Left lung (tissue), 10 donors: Measurements from ENCODE around the gene PPP1R14B. TPM values are rescaled to one million over a fixed set of nuclear protein-coding genes. Genes with fewer than 3 reads are reported as not detected.
A peak's percentile ranks its signal among the peaks of the same experiment; 100 is the strongest.

Source experiments
- ATAC-seq: fragments of 200-7000 bp; cut with Tn5 transposase; one replicate; pipeline ENCODE4 v1.9.1; 2020; ENCODE audit warnings: moderate library complexity
- DNase-seq, 4 donors: peaks; one replicate each; pipeline ENCODE4 v3.0.0-alpha.2; 2013 to 2020
- H3K27ac ChIP-seq, 2 donors: fragments of 200-600 bp; sonication (generic) in 1 of 2; one replicate each; pipeline versions ENCODE4 v1.5.0 to v1.8.0; 2020 to 2021
- H3K27me3 ChIP-seq, 2 donors: fragments of 200-600 bp; sonication (generic) in 1 of 2; one replicate each; pipeline versions ENCODE4 v1.5.0 to v1.8.0; 2020 to 2021
- H3K36me3 ChIP-seq, 2 donors: fragments of 200-600 bp; sonication (generic) in 1 of 2; one replicate each; pipeline versions ENCODE4 v1.5.0 to v1.8.0; 2020 to 2021
- H3K4me1 ChIP-seq, 2 donors: fragments of 200-600 bp; one replicate each; pipeline ENCODE4 v1.8.0; 2021
- H3K4me3 ChIP-seq, 2 donors: fragments of 200-600 bp; sonication (generic) in 1 of 2; one replicate each; pipeline versions ENCODE4 v1.5.0 to v1.8.0; 2020 to 2021; ENCODE audit warnings: mild to moderate bottlenecking in 1 of 2
- H3K9me3 ChIP-seq, 2 donors: fragments of 200-600 bp; sonication (generic) in 1 of 2; one replicate each; pipeline versions ENCODE4 v1.5.0 to v1.8.0; 2020 to 2021
- intact Hi-C, 2 donors: fragments of 100-400 bp; cut with DNase I; formaldehyde crosslinking; loops; one replicate each; pipeline versions ENCODE4 v1.11.2 to v1.14.2; 2022
- polyA plus RNA-seq, 6 donors: library from polyadenylated mRNA; unstranded; fragments of 120-200 nt; gene quantifications; one replicate each; pipeline ENCODE4 v1.2.1, GENCODE V29; 2013; ENCODE audit not compliant: insufficient read length in 6 of 6
- total RNA-seq, 2 donors: library from RNA; stranded (reverse); fragmentation: NEBNext Ultra II Directional; extraction: Animal tissue kit (Norgen Biotek cat#: 25700); gene quantifications; one replicate each; pipeline ENCODE4 v1.2.1, GENCODE V29; 2021
- TF ChIP-seq, protein P1 (sequence below), 2 donors: fragments of 200-600 bp; sonication (generic) in 1 of 2; IDR thresholded peaks; one replicate each; pipeline versions ENCODE4 v1.5.0 to v1.8.0; 2021; ENCODE audit warnings: antibody characterized with exemption in 2 of 2
- donor health status: DM: no; HTN: yes; CAD: no.
- donor health status: DM: no; HTN: no; CAD: no.

The PPP1R14B gene
- total and polyA plus RNA-seq, 8 donors = 56.7 to 200 (median 83.4) TPM

DNA sequence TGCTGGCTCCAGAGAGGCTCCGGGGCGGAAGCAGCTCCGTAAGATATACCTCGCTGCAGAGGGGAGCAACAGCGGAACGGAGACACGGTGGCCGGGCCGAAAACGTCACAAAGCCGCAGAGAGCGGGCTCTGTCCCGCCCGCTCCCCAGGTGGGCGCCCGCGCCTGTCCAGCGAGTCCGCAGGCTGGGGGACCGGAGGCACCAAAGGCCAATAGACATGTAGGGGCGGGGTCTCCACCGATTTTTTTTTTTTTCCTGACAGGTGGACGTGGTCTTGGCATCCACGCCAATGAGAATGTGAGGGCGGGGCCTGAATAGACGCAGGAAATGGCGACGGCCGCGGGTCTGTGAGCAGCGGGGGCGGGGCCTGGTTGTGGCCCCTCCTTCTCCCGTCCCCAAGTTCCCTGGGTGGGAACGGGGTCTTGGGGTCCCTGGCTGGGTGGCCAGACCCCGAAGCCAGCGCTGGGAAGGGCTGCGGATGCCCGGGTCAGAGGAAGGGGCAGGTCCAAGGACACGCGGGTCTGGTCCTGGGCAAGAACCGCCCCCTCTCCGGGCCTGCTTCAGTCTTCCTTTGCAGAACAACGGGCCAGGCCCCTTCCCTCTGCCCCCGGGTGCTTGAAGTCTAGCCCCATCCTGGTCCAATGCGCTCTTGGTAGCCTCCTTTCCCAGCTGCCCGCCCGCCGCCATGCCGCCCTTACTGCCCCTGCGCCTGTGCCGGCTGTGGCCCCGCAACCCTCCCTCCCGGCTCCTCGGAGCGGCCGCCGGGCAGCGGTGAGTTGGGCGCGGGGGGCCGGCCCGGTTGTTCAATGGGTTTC is 16.4 kb downstream of the PPP1R14B start, which contains the start of gene DNAJC4:
Gene DNAJC4, plus strand, starts transcription at position 378 of the 814 bp plus-strand sequence. Its CDS starts 307 bp downstream, at position 685.
- Histone ChIP-seq H3K9me3 (no peaks in the 10 kb centered on the region), H3K36me3 (no peaks in the 10 kb centered on the region), H3K27ac (peak within 1 kb of the TSS; percentile 91), H3K4me3 (peak within 1 kb of the TSS; percentile 81 to 84), H3K27me3 (peaks cover 0 to 4% of the 10 kb centered on the region in 2 donors), H3K4me1 (peaks cover 38 to 73% of the 10 kb centered on the region in 2 donors)
- TF ChIP-seq, protein P1, sequence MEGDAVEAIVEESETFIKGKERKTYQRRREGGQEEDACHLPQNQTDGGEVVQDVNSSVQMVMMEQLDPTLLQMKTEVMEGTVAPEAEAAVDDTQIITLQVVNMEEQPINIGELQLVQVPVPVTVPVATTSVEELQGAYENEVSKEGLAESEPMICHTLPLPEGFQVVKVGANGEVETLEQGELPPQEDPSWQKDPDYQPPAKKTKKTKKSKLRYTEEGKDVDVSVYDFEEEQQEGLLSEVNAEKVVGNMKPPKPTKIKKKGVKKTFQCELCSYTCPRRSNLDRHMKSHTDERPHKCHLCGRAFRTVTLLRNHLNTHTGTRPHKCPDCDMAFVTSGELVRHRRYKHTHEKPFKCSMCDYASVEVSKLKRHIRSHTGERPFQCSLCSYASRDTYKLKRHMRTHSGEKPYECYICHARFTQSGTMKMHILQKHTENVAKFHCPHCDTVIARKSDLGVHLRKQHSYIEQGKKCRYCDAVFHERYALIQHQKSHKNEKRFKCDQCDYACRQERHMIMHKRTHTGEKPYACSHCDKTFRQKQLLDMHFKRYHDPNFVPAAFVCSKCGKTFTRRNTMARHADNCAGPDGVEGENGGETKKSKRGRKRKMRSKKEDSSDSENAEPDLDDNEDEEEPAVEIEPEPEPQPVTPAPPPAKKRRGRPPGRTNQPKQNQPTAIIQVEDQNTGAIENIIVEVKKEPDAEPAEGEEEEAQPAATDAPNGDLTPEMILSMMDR (IDR thresholded peaks at IDR 0.05) = no peak
- intact Hi-C loops = no loop called here
- DNase-seq (peak; percentile 83 to 95 (median 95)), ATAC-seq (peak; percentile 70)

DNA sequence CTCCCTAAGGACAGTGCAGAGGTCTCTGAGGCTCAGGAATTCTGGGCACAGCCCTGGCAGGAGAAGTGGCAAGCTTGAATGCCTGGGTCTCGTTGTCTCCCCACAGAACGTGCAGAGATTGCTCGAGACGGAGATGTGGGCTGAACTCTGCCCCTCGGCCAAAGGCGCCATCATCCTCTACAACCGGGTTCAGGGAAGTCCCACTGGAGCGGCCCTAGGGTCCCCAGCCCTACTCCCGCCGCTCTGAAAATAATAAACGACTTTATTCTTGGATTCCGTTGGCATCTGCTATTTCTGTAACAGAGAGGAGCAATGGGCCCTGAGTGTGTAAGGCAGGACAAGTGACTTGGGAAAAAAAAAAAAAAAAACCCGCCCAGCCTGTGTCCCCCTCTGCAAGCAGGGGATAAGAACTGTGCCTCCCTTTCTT is 17.0 kb downstream of the PPP1R14B start:
- H3K4me3 ChIP-seq = peak overlapping the region; percentile 81 to 84
- H3K9me3 ChIP-seq = no peaks in the 10 kb centered on the region
- ATAC-seq = no peak
- H3K36me3 ChIP-seq = no peaks in the 10 kb centered on the region
- peak overlapping the region; percentile 91 for H3K27ac ChIP-seq
- DNase-seq = peak in 1 of 4 donors; percentile 39
- TF ChIP-seq, protein P1 (IDR thresholded peaks at IDR 0.05) = no peak
- peaks cover 43 to 73% of the 10 kb centered on the region in 2 donors for H3K4me1 ChIP-seq
- H3K27me3 ChIP-seq = peaks cover 0 to 4% of the 10 kb centered on the region in 2 donors
- intact Hi-C loops = no loop called here

DNA sequence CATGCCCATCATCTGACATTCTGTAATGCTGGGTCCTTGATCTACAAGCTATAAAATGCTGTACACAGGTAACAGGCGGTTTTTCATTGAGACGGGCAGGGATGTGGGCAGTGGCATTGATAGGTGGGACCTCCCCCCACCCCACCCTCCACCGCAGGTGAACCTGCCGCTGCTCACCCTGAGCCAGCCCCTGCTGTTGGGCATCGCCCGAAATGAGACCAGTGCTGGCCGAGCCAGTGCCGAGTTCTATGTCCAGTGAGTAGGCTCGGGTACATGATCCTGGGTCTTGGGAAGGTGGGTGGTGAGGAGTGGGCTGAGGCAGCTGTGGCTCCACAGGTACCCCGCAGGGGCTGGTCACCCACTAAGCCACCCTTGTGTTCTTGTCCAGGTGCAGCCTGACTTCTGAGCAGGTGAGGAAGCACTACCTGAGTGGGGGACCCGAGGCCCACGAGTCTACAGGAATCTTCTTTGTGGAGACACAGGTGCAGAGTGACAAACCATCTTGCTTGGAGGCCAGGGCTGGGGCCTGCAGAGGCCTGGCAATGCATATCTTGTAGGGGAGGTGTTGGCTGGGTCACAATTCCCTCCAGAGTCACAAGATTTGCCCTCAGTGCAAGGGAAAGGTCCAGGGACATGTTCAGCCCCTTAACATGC is 17.5 kb downstream of the PPP1R14B start:
- peak overlapping the region; percentile 91 for H3K27ac ChIP-seq
- peaks cover 43 to 77% of the 10 kb centered on the region in 2 donors for H3K4me1 ChIP-seq
- H3K4me3 ChIP-seq = no peak overlapping the region
- H3K36me3 ChIP-seq = peaks cover 0 to 5% of the 10 kb centered on the region in 2 donors
- DNase-seq = peak in 1 of 4 donors; percentile 76
- TF ChIP-seq, protein P1 (IDR thresholded peaks at IDR 0.05) = no peak
- H3K27me3 ChIP-seq = peaks cover 0 to 4% of the 10 kb centered on the region in 2 donors
- ATAC-seq = no peak
- intact Hi-C loops = no loop called here
- H3K9me3 ChIP-seq = no peaks in the 10 kb centered on the region

DNA sequence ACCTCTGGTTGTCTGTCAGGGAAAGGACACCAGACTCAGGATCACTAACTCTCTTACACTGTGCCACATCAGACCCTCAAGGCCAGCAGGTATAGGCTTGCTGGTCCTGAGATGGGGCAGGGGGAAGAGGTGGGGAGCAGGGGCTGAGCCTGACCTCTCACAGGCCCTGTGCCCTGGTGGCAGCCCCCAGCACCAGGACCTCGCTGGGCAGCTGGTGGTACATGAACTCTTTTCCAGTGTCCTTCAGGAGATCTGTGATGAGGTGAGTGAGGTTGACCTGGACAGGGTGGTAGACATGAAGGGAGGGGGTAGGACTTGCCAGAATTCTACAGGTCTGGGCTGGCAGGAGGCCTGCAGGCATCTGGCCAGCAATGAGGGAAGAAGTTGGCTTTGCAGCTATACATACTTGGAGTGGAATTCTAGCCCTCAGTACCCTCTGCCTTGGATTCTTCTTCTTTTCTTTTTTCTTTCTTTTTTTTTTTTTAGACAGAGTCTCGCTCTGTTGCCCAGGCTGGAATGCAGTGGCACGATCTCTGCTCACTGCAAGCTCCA is 19.3 kb downstream of the PPP1R14B start:
- intact Hi-C loops = no loop called here
- Histone ChIP-seq H3K4me3 (peak overlapping the region; percentile 72 to 75), H3K9me3 (no peaks in the 10 kb centered on the region), H3K36me3 (peaks cover 0 to 23% of the 10 kb centered on the region in 2 donors), H3K27me3 (no peaks in the 10 kb centered on the region), H3K4me1 (peaks cover 34 to 68% of the 10 kb centered on the region in 2 donors), H3K27ac (peak overlapping the region in 1 of 2 donors; percentile 86)
- DNase-seq = peak in 1 of 4 donors; percentile 50
- TF ChIP-seq, protein P1 (IDR thresholded peaks at IDR 0.05) = no peak
- ATAC-seq = no peak
